HAP-1 (cell line): ENCODE data around the gene MPDZ.

Source experiments
- DNase-seq, 2 experiments: peaks; one replicate each; pipeline ENCODE4 v3.0.0-alpha.2; 2016 to 2020; ENCODE audit warnings: low spot score in 2 of 2
- H3K27me3 ChIP-seq: fragments of 250-450 bp; sonication (Bioruptor Pico); 2 replicates; pipeline ENCODE4 v1.5.1; 2020; ENCODE audit warnings: low read depth, mild to moderate bottlenecking, moderate library complexity
- H3K36me3 ChIP-seq: fragments of 250-450 bp; sonication (Bioruptor Pico); replicated peaks from 2 replicates; pipeline ENCODE4 v1.5.1; 2020; ENCODE audit warnings: mild to moderate bottlenecking
- H3K4me1 ChIP-seq: fragments of 250-450 bp; sonication (Bioruptor Pico); 2 replicates; pipeline ENCODE4 v1.5.1; 2020; ENCODE audit warnings: mild to moderate bottlenecking
- H3K4me3 ChIP-seq: fragments of 250-450 bp; sonication (Bioruptor Pico); 2 replicates; pipeline ENCODE4 v1.5.1; 2020; ENCODE audit warnings: mild to moderate bottlenecking, moderate library complexity
- H3K9me3 ChIP-seq: fragments of 250-450 bp; sonication (Bioruptor Pico); 2 replicates; pipeline ENCODE4 v1.5.1; 2020; ENCODE audit warnings: mild to moderate bottlenecking, moderate library complexity
- in situ Hi-C: fragments of 300-500 bp; cut with MboI; formaldehyde crosslinking; loops from 3 replicates; pipeline ENCODE4 v1.14.3; 2020; ENCODE audit warnings: low sequenced_read_pairs, inconsistent platforms, mixed read lengths

The MPDZ gene

DNA sequence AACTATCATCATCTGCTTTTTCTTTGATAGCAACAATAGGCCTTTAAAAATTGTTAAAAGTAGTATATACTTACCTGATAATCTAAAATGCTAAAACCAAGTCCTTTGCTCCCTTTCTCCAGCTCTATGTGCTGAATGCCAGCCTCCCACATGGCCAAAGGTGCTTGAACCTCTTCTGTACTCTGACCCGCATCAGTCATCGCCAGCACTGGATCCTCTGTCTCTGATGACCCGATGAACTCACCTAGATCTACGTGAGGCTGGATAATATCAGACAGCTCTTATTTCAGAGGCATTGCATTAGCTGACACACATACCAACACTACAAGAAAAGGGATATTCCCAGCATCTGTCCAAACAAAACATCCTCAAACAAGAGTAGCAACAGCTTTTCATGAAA is 89.5 kb downstream of the MPDZ start:
- in situ Hi-C loops, result no loop called here
- H3K9me3 ChIP-seq, result no peaks in the 10 kb centered on the region
- no peaks in the 10 kb centered on the region for H3K4me1 ChIP-seq
- no peaks in the 10 kb centered on the region; the same call in 1 of the 2 replicates for H3K36me3 ChIP-seq
- no peak for DNase-seq
- H3K4me3 ChIP-seq, result no peak overlapping the region
- H3K27me3 ChIP-seq, result no peaks in the 10 kb centered on the region

DNA sequence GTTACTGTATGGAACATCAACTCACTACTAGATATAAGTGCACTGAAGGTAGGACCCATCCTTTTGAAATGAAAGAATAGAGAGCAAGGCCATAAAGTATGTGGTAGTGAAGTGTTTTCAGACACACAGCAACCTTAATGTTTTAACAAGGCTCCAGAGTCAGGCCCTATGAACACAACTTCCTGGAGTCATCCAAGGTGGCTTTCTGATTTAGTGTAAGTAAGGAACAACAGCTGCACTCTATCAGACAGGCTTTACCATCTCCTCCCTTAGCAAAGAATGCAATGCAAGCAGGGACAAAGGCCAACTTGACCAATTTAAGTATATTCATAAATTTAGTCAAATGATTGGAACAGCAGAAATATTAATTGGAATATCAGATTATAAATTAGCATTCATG is 90.1 kb downstream of the MPDZ start:
- in situ Hi-C loops, result no loop called here
- Histone ChIP-seq H3K4me1 (no peaks in the 10 kb centered on the region), H3K36me3 (no peaks in the 10 kb centered on the region; the same call in 1 of the 2 replicates), H3K9me3 (no peaks in the 10 kb centered on the region), H3K27me3 (no peaks in the 10 kb centered on the region), H3K4me3 (no peak overlapping the region)
- DNase-seq, result no peak

DNA sequence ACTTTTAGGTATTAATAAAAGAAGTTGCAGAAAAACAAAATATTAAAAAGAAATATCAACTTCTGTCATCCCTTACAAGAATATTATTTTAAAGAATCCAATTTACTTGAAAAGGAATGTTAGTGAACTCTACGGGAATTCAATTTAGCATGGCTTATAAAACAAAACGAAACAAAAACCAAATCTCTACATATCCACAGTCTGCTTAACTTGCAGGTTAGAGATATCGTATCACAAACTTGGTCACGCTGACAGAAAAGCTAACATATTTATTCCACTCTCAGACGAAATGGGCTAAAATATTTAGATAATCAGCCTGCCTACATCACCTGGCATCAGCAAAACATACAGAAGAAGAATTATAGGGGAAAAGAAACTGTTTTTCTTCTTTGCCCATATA is 92.7 kb downstream of the MPDZ start:
- H3K4me1 ChIP-seq, result peaks cover 3% of the 10 kb centered on the region
- DNase-seq, result no peak
- H3K9me3 ChIP-seq, result no peaks in the 10 kb centered on the region
- H3K36me3 ChIP-seq, result no peaks in the 10 kb centered on the region; the same call in 1 of the 2 replicates
- H3K27me3 ChIP-seq, result no peaks in the 10 kb centered on the region
- no peak overlapping the region for H3K4me3 ChIP-seq
- in situ Hi-C loops, result no loop called here

DNA sequence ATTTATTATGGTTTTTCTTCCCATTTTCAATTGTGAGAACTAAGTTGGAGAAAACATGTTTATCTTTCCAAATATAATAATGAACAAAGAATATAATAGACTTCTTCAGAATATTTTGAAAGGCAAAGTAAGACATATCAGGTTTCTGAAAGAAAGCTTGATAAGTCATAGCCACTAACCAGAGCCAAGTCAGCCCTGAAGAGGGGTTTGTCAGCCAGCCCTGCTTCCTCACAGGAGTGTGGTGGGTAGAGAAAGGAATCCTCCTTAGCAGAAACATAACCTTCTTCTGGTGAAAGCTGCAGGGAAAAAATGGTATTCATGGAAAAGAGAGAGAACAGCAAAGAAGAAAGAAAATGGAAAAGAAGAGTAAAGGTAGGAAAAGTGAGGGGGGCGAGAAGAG is 93.4 kb downstream of the MPDZ start:
- H3K4me1 ChIP-seq, result peaks cover 8% of the 10 kb centered on the region
- H3K36me3 ChIP-seq, result no peaks in the 10 kb centered on the region; the same call in 1 of the 2 replicates
- in situ Hi-C loops, result no loop called here
- H3K27me3 ChIP-seq, result no peaks in the 10 kb centered on the region
- DNase-seq, result no peak
- no peaks in the 10 kb centered on the region for H3K9me3 ChIP-seq
- H3K4me3 ChIP-seq, result no peak overlapping the region

DNA sequence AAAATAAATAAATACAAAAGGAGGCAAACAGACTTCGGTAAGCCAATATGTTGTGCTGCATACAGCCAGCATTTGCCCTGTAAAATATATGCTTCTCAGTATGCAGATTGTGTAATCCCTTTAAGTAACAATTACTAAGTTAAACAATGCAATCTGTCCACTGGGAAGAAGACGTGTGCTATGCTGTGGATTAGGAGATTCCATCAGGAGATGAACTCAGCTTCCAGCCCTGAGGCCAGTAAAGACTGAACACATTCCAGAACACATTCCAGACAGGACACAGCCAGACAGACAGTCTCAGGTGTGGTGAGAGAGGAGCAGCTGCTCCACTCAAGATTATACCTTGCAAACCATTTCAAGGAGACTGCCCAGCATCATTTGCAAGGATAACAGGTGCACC is 97.8 kb downstream of the MPDZ start:
- Histone ChIP-seq H3K4me1 (peaks cover 14% of the 10 kb centered on the region), H3K9me3 (no peaks in the 10 kb centered on the region), H3K4me3 (no peak overlapping the region), H3K36me3 (no peaks in the 10 kb centered on the region; the same call in 1 of the 2 replicates), H3K27me3 (no peaks in the 10 kb centered on the region)
- DNase-seq, result peak; percentile 76 to 95
- in situ Hi-C loops, result no loop called here

DNA sequence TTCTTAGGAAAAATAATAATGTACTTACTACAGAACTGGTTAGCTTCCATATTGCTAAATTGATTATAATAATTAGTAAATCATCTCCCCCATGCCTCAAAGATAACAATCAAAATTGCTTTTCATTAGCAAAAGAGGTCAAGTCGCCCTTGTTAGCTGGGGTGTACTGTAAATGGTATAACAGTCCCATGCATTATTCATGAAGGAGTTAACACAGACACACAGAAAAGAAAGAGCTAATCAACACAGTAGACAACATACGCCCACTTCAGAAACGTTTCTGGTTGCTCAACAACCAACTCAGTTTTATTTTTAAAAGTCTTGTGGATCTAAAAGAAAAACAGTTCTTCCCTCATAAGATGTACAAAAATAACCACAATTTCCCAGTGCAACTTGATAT is 100.2 kb downstream of the MPDZ start:
- in situ Hi-C loops, result no loop called here
- no peaks in the 10 kb centered on the region for H3K27me3 ChIP-seq

DNA sequence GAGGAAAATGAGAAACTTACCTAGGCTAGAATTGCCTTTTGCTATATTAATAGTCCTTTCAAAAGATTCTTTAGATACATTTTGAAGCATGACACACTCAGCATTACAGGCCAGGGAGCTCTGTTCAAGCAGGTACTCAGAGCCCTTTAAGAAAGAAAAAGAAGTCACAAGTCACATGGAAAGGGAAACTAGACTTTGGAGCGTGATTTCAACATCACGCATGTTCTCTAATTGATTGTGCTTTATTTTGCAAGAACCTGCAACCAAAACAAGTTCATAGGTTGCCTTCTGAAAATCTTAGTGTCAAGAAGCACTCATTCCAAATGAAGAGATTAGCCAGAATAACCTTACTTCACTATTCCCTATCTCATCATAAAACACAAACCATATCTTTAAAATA is 103.8 kb downstream of the MPDZ start:
- Histone ChIP-seq H3K36me3 (no peaks in the 10 kb centered on the region), H3K4me1 (peaks cover 11% of the 10 kb centered on the region), H3K27me3 (no peaks in the 10 kb centered on the region), H3K9me3 (no peaks in the 10 kb centered on the region), H3K4me3 (no peak overlapping the region)
- no peak for DNase-seq
- in situ Hi-C loops, result no loop called here

More for the DNA sequence above, 100.2 kb downstream of the MPDZ start:
- H3K4me3 ChIP-seq, result no peak overlapping the region
- peaks cover 17% of the 10 kb centered on the region for H3K4me1 ChIP-seq
- H3K9me3 ChIP-seq, result no peaks in the 10 kb centered on the region
- H3K36me3 ChIP-seq, result no peaks in the 10 kb centered on the region; the same call in 1 of the 2 replicates
- DNase-seq, result no peak

DNA sequence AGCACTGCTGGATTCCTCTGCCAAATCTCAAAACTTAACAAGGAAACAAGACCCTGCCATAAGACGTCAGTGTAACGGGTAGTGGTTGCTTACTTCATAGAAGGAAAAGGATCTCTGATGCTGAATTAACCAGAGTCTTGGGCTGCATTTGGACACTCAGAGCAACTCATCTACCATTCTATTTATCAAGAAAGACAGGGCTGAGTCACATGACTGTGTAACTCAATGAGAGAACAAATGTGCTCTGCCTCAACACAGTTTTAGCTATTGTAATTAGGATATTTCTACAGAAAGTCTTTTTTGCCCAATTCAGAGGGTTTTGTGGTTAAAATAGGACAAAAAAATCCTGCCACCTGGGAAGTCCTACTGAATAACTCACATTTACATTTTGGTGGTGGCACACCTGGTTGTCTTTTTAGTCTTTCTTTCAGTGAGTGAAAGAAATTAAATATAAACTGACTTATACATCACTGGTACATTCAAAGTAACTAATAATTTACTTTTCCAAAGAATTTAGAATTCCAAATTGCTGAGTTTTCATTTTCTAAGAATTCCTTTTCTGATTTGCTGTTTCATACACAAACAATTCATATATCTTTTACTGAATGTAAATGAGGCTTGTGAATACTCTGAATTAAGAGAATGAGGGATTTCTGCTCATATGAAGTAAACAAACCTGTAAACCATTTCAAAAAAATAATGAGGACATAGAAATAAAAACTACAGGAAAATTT is 104.4 kb downstream of the MPDZ start:
- in situ Hi-C loops, result no loop called here
- Histone ChIP-seq H3K36me3 (no peaks in the 10 kb centered on the region), H3K27me3 (no peaks in the 10 kb centered on the region), H3K9me3 (no peaks in the 10 kb centered on the region), H3K4me1 (peaks cover 8% of the 10 kb centered on the region), H3K4me3 (no peak overlapping the region)
- no peak for DNase-seq

DNA sequence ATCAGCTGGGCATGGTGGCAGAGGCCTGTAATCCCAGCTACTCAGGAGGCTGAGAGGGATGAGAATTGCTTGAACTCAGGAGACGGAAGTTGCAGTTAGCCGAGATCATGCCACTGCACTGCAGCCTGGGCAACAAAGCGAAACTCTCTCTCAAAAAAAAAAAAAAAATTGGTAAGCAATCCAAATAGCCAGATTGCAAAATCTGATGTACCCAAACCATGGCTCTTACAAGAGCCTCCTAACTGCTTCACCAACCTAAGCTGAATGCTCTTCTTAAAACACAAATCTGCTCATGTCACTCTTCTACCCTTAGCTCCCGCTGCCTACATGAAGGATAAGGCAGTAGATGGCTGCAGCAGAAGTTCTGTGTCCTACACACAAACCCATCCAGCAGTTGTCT is 105.9 kb downstream of the MPDZ start:
- no peaks in the 10 kb centered on the region for H3K9me3 ChIP-seq
- DNase-seq, result no peak
- no peaks in the 10 kb centered on the region for H3K36me3 ChIP-seq
- H3K27me3 ChIP-seq, result no peaks in the 10 kb centered on the region
- H3K4me3 ChIP-seq, result no peak overlapping the region
- in situ Hi-C loops, result no loop called here
- peaks cover 8% of the 10 kb centered on the region for H3K4me1 ChIP-seq

DNA sequence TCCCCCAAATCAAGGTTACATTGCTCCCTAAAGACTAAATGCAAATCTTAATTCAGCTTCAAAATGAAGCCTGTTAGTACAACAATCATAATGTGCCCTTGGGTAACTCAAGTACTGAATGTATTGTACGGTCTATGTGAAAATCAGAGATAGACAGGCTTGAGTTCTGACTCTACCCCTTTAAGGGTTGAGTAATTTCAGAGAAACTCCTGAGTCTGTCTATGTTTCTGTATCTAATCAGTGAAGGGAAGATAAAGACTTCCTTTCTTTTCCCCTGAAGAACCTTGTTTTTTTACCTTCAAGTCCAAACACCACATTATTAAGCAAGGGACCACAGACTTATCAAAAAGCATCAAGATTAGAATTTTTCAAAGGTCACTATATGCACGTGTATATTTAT is 108.2 kb downstream of the MPDZ start:
- in situ Hi-C loops, result no loop called here
- no peaks in the 10 kb centered on the region for H3K9me3 ChIP-seq
- H3K4me3 ChIP-seq, result no peak overlapping the region
- no peak for DNase-seq
- H3K4me1 ChIP-seq, result peaks cover 21% of the 10 kb centered on the region
- no peaks in the 10 kb centered on the region for H3K27me3 ChIP-seq
- no peaks in the 10 kb centered on the region for H3K36me3 ChIP-seq

DNA sequence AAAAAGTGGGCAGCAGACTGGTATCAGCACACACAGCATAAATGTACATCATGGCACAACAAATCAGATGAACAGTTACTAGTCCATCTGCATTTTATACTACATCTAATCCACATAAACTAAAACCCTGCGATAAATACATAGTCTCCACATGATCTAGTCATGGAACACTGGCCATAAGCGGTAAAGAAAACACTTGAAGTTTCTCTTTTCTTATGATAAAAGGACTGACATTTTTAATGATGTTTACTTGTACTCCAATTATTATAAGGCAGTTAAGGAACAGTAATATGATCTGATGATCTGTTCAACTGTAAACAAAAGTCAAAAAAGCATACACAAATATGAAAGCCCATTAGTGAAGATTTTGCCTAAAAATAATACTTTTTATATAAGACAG is 112.5 kb downstream of the MPDZ start:
- no peak overlapping the region for H3K4me3 ChIP-seq
- in situ Hi-C loops, result no loop called here
- H3K4me1 ChIP-seq, result peaks cover 38% of the 10 kb centered on the region
- no peaks in the 10 kb centered on the region for H3K27me3 ChIP-seq
- H3K36me3 ChIP-seq, result no peaks in the 10 kb centered on the region
- peak in 1 of 2 experiments; percentile 57 for DNase-seq
- H3K9me3 ChIP-seq, result no peaks in the 10 kb centered on the region

DNA sequence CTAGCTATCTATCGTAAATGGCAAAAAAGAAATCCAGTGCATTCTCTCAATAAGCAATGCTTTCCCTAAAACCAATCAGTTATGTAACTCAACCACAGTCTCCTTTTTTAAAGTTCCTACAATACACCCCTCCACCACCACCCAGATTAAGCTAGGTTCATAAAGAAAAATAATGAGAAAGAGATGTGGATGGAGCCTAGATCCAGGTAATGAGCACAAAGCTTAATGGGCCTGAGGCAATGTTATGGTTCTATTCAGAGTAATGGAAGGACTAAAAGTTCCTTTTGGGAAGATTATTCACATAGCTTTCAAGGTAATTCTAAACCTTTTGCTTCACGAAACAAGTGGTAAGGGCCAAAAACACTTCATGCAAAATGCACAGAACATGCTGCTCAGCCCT is 113.5 kb downstream of the MPDZ start:
- Histone ChIP-seq H3K27me3 (no peaks in the 10 kb centered on the region), H3K4me1 (peaks cover 38% of the 10 kb centered on the region), H3K36me3 (no peaks in the 10 kb centered on the region), H3K4me3 (no peak overlapping the region), H3K9me3 (no peaks in the 10 kb centered on the region)
- in situ Hi-C loops, result no loop called here
- DNase-seq, result peak; percentile 51 to 84

DNA sequence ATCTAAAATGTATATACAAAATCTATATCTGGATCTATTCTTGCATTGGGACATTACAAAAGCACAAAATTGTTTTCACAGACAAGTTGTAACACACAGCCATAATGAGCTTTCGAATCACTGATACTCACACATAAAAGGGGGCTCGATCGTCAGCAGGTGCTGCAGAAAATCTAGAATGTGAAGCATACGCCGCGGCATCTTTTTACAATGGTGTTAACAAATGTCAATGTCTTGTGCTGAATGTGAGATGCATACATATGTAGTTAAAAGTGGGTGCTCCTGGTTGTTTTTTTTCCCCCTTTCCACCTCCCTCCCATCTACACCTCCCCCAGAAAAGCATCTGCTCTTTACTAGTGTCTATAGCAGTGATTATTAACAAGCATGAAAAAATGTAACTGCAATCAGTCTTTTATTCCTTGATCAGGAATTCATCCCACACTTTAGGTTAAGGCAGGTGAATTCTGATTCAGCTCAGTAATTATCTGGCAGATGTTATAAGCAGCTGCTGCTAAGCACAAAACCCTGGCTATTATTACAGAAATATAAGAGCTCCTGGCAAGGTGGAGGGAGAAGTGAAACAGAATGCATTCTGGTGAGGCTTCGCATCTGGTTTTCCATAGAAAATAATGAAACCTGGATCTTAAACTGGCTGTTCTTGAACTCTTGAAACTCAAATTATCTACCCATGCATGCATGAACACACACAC is 114.1 kb downstream of the MPDZ start:
- Histone ChIP-seq H3K4me1 (peaks cover 38% of the 10 kb centered on the region), H3K27me3 (no peaks in the 10 kb centered on the region), H3K9me3 (no peaks in the 10 kb centered on the region), H3K4me3 (no peak overlapping the region), H3K36me3 (no peaks in the 10 kb centered on the region)
- DNase-seq, result no peak
- in situ Hi-C loops, result no loop called here

DNA sequence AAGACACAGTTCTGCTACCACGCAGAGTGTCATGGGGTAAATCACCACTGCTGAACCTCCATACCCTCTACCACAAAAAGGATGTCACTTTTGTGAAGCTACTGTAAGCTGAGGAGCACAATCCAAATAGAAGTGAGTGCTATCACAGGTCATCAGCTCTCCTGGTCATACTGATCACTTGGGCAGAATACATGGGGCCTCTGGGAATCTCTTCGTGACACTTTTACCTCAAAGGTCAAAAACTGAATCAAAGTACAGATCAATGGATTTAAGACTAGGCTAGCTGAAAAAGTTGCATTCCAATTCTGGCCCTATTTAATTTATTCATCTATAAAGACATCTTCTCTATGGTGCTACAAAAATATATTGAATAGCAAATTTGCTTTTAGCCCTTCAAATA is 115.5 kb downstream of the MPDZ start:
- in situ Hi-C loops, result no loop called here

More for the DNA sequence above, 115.5 kb downstream of the MPDZ start:
- no peak overlapping the region for H3K4me3 ChIP-seq
- H3K4me1 ChIP-seq, result peaks cover 38% of the 10 kb centered on the region
- no peaks in the 10 kb centered on the region for H3K36me3 ChIP-seq
- no peaks in the 10 kb centered on the region for H3K9me3 ChIP-seq
- no peaks in the 10 kb centered on the region for H3K27me3 ChIP-seq
- no peak for DNase-seq
